Epithelial cell of esophagus (primary cell): ENCODE results near the gene FAM184B.
"Not testable (repeated sequence)": the region's sequence is repeated elsewhere in the genome, so short reads cannot be mapped to it uniquely, and the experiment has no call there.

Experiments
- DNase-seq: peaks from one replicate; pipeline ENCODE4 v3.0.0; 2010; ENCODE audit warnings: low read depth
- H3K4me3 ChIP-seq: 2 replicates; pipeline ENCODE4 v1.5.1; 2011; ENCODE audit warnings: mild to moderate bottlenecking, low read length, control low read depth
- CTCF ChIP-seq: IDR thresholded peaks from 2 replicates; pipeline ENCODE4 v1.5.1; 2011; ENCODE audit warnings: low read depth, mild to moderate bottlenecking, low read length, control low read depth, inconsistent platforms; ENCODE audit not compliant: insufficient read depth; ENCODE audit errors: missing control alignments

The FAM184B gene

DNA sequence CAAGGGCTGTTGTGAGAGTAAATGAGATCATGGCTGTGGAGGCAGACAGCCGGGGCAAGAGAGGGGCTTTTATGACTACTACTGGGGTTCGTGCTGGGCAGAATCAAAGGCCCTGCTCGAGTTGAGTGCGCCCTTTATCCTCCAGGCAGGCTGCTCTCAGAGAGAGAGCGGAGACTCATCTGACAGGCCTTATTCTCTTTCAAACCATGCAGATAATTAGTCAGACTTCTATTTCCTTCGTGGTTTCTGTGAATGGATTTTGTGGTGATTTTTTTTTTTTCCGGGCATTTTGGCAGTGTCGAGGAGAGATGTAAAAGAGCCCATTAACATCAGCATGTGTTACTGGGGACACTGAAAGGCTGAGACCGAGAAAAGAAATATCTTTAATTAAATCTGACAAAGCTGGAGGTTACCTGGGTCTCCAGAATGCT lies 93.4 kb downstream of the FAM184B start:
- TF ChIP-seq CTCF, result no peak
- H3K4me3 ChIP-seq, result no peak overlapping the region
- DNase-seq, result no peak

- H3K4me3 ChIP-seq, result no peak overlapping the region
- no peak for DNase-seq
- TF ChIP-seq CTCF, result no peak
These were observed 94.1 kb downstream of the FAM184B start for GRCh38 chr4:17687237-17687857.

GRCh38 chr4:17684648-17685047 lies 96.8 kb downstream of the FAM184B start:
- not testable (repeated sequence) for DNase-seq, H3K4me3 ChIP-seq

DNA sequence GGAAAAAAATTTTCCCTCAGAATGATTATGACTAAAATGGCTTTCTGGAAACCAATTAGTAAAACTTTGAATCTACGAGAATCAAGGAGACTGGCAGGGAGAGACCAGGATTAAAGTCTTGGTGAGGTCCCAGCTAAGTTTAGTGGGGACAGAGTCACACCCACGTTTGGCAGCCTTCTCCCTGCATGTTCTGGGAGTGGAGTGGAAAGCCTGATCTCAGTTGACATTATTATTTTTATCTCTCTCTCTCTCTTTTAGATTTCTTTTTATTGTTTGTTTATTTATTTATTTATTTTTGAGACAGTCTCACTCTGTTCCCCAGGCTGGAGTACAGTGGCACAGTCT lies 99.2 kb downstream of the FAM184B start:
- no peak for DNase-seq
- no peak overlapping the region for H3K4me3 ChIP-seq
- TF ChIP-seq CTCF, result no peak

- no peak overlapping the region for H3K4me3 ChIP-seq
- DNase-seq, result no peak
- no peak for TF ChIP-seq CTCF
These were observed 99.9 kb downstream of the FAM184B start for GRCh38 chr4:17681281-17682221.

GRCh38 chr4:17680559-17681280 lies 100.7 kb downstream of the FAM184B start:
- H3K4me3 ChIP-seq, result no peak overlapping the region
- no peak for DNase-seq

More at GRCh38 chr4:17680559-17681280, 100.7 kb downstream of the FAM184B start:
- no peak for TF ChIP-seq CTCF
